KMS-11 (cell line): ENCODE data around the gene RYR2.

Experiments used
- H2AFZ ChIP-seq: fragments of 200-600 bp; sonication (generic); 2 replicates; pipeline ENCODE4 v1.6.1; 2016; ENCODE audit warnings: antibody characterized with exemption, mixed run types, low read depth
- H3K27ac ChIP-seq: fragments of 200-600 bp; sonication (generic); 2 replicates; pipeline ENCODE4 v1.6.1; 2016; ENCODE audit warnings: mild to moderate bottlenecking, mixed run types
- H3K27me3 ChIP-seq: fragments of 200-600 bp; sonication (generic); 2 replicates; pipeline ENCODE4 v1.6.1; 2017; ENCODE audit warnings: mild to moderate bottlenecking, low read depth, mixed run types, moderate library complexity; ENCODE audit not compliant: insufficient read depth
- H3K36me3 ChIP-seq: fragments of 200-600 bp; sonication (generic); 2 replicates; pipeline ENCODE4 v1.6.1; 2017; ENCODE audit warnings: mild to moderate bottlenecking, mixed run types; ENCODE audit not compliant: insufficient read depth
- H3K4me1 ChIP-seq: fragments of 200-600 bp; sonication (generic); 2 replicates; pipeline ENCODE4 v1.6.1; 2016; ENCODE audit warnings: mild to moderate bottlenecking, low read depth, mixed run types; ENCODE audit not compliant: poor library complexity, severe bottlenecking
- H3K4me2 ChIP-seq: fragments of 200-600 bp; sonication (generic); 2 replicates; pipeline ENCODE4 v1.7.0; 2016; ENCODE audit warnings: mild to moderate bottlenecking, mixed run types
- H3K4me3 ChIP-seq: fragments of 200-600 bp; sonication (generic); IDR thresholded peaks from 2 replicates; pipeline ENCODE4 v1.6.1; 2017; ENCODE audit warnings: low read depth, low read length, mixed read lengths; ENCODE audit not compliant: insufficient read depth
- H3K79me2 ChIP-seq: fragments of 200-600 bp; sonication (generic); 2 replicates; pipeline ENCODE4 v1.6.1; 2016; ENCODE audit warnings: low read depth, mixed run types; ENCODE audit not compliant: insufficient read depth
- H3K9ac ChIP-seq: fragments of 200-600 bp; sonication (generic); 2 replicates; pipeline ENCODE4 v1.6.1; 2016; ENCODE audit warnings: mild to moderate bottlenecking, mixed run types
- H4K20me1 ChIP-seq: fragments of 200-600 bp; sonication (generic); 2 replicates; pipeline ENCODE4 v1.6.1; 2016; ENCODE audit warnings: mild to moderate bottlenecking, mixed run types; ENCODE audit not compliant: insufficient read depth
- CTCF ChIP-seq: fragments of 200-600 bp; sonication (generic); conservative IDR thresholded peaks from 2 replicates; pipeline ENCODE4 v1.6.1; 2017; ENCODE audit warnings: low read depth, mild to moderate bottlenecking, antibody characterized with exemption, low read length, moderate library complexity, mixed read lengths

Gene RYR2

GRCh38 chr1:237054313-237054712 is 12.3 kb downstream of the RYR2 start:
- Histone ChIP-seq H3K9ac (no peak overlapping the region), H3K4me2 (no peak overlapping the region), H3K27me3 (no peaks in the 10 kb centered on the region), H2AFZ (no peak overlapping the region), H3K36me3 (no peaks in the 10 kb centered on the region), H3K27ac (no peak overlapping the region), H3K79me2 (no peaks in the 10 kb centered on the region), H3K4me1 (peaks cover 7% of the 10 kb centered on the region), H3K4me3 (no peak overlapping the region), H4K20me1 (no peaks in the 10 kb centered on the region)
- TF ChIP-seq CTCF, result no peak

GRCh38 chr1:237058470-237058869 is 16.5 kb downstream of the RYR2 start:
- H3K4me1 ChIP-seq, result no peaks in the 10 kb centered on the region

GRCh38 chr1:237059244-237059643 is 17.3 kb downstream of the RYR2 start:
- Histone ChIP-seq H3K9ac (no peak overlapping the region), H2AFZ (no peak overlapping the region), H3K4me3 (no peak overlapping the region), H3K79me2 (no peaks in the 10 kb centered on the region), H3K4me1 (no peaks in the 10 kb centered on the region), H3K27ac (no peak overlapping the region), H4K20me1 (no peaks in the 10 kb centered on the region), H3K27me3 (no peaks in the 10 kb centered on the region), H3K36me3 (no peaks in the 10 kb centered on the region), H3K4me2 (no peak overlapping the region)
- TF ChIP-seq CTCF, result no peak

More at GRCh38 chr1:237058470-237058869, 16.5 kb downstream of the RYR2 start:
- Histone ChIP-seq H4K20me1 (no peaks in the 10 kb centered on the region), H3K27ac (no peak overlapping the region), H3K4me2 (no peak overlapping the region), H3K9ac (no peak overlapping the region), H3K36me3 (no peaks in the 10 kb centered on the region), H3K4me3 (no peak overlapping the region), H2AFZ (no peak overlapping the region), H3K27me3 (no peaks in the 10 kb centered on the region), H3K79me2 (no peaks in the 10 kb centered on the region)
- no peak for TF ChIP-seq CTCF

DNA sequence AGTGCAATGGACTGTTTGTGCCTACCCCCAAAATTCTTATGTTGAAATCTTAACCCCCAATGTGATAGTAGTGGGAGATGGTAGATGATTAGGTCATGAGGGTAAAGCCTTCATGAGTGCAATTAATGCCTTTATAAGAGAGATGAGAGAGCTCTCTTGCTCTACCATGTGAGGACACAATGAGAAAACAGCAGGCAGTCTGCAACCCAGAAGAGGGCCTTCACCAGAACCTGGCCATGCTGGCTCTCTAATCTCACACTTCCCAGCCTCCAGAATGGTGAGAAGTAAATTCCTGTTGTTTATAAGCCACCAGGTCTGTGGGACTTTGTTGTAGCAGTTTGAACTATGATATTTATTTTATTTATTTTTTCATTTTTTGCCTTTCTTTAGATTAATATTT is 21.0 kb downstream of the RYR2 start:
- H4K20me1 ChIP-seq, result no peaks in the 10 kb centered on the region
- H3K4me1 ChIP-seq, result no peaks in the 10 kb centered on the region
- no peaks in the 10 kb centered on the region for H3K36me3 ChIP-seq
- no peak overlapping the region for H3K4me3 ChIP-seq
- no peak for TF ChIP-seq CTCF
- no peak overlapping the region for H3K4me2 ChIP-seq
- H2AFZ ChIP-seq, result no peak overlapping the region
- no peaks in the 10 kb centered on the region for H3K79me2 ChIP-seq
- H3K27ac ChIP-seq, result no peak overlapping the region
- H3K27me3 ChIP-seq, result no peaks in the 10 kb centered on the region
- no peak overlapping the region for H3K9ac ChIP-seq
